PC-9 (cell line): ENCODE results near the gene ABCB7. TPM values are rescaled to one million over a fixed set of nuclear protein-coding genes. Genes with fewer than 3 reads are reported as not detected.
"Not testable (repeated sequence)": the region's sequence is repeated elsewhere in the genome, so short reads cannot be mapped to it uniquely, and the experiment has no call there.

Experiments used
- Bru-seq: library from RNA; stranded (reverse); fragments of 400-500 nt; gene quantifications from one replicate; lab custom pipeline; 2021; lab: Mats Ljungman, UMichigan
- BruChase-seq, 2 experiments: library from RNA; stranded (reverse); fragments of 400-500 nt; gene quantifications; one replicate each; lab custom pipeline; 2021; lab: Mats Ljungman, UMichigan
- BruUV-seq: library from RNA; stranded (reverse); fragments of 400-500 nt; replicated peaks from 2 replicates; lab custom pipeline; 2021; lab: Mats Ljungman, UMichigan
- CTCF ChIA-PET: fragments of 300-600 bp; sonication (Branson Sonifier 250); formaldehyde crosslinking; loops from one replicate; lab custom pipeline; 2022; ENCODE audit warnings: antibody characterized with exemption; lab: Charles Lee
- POLR2A ChIA-PET: fragments of 300-600 bp; sonication (Branson Sonifier 250); formaldehyde crosslinking; loops from one replicate; lab custom pipeline; 2022; ENCODE audit warnings: antibody characterized with exemption; ENCODE audit not compliant: unreplicated experiment; lab: Charles Lee
- DNase-seq, 2 experiments: peaks; one replicate each; pipeline versions ENCODE4 v3.0.0 to v3.0.0-alpha.2; 2015 to 2022; ENCODE audit warnings: mixed read lengths in 1 of 2
- H2AFZ ChIP-seq: fragments of 200-600 bp; sonication (generic); 2 replicates; pipeline ENCODE4 v1.8.1; 2017; ENCODE audit warnings: antibody characterized with exemption
- H3F3A ChIP-seq: fragments of 200-600 bp; sonication (generic); 2 replicates; pipeline ENCODE4 v1.8.1; 2017; ENCODE audit warnings: antibody characterized with exemption, mild to moderate bottlenecking, low read depth; ENCODE audit not compliant: insufficient read depth
- H3K27ac ChIP-seq: fragments of 200-600 bp; sonication (generic); 2 replicates; pipeline ENCODE4 v1.6.1; 2016; ENCODE audit warnings: mixed run types
- H3K27me3 ChIP-seq: fragments of 200-600 bp; sonication (generic); 2 replicates; pipeline ENCODE4 v1.6.1; 2016; ENCODE audit warnings: low read depth, mixed run types; ENCODE audit not compliant: insufficient read depth
- H3K36me3 ChIP-seq: fragments of 200-600 bp; sonication (generic); 2 replicates; pipeline ENCODE4 v1.6.1; 2016; ENCODE audit warnings: low read depth, mixed run types
- H3K4me1 ChIP-seq: fragments of 200-600 bp; sonication (generic); replicated peaks from 2 replicates; pipeline ENCODE4 v1.6.1; 2016; ENCODE audit warnings: mixed run types; ENCODE audit not compliant: insufficient read depth
- H3K4me2 ChIP-seq: fragments of 200-600 bp; sonication (generic); 2 replicates; pipeline ENCODE4 v1.6.1; 2017; ENCODE audit warnings: mixed run types
- H3K4me3 ChIP-seq: fragments of 200-600 bp; sonication (generic); 2 replicates; pipeline ENCODE4 v1.6.1; 2016; ENCODE audit warnings: mixed run types
- H3K79me2 ChIP-seq: fragments of 200-600 bp; sonication (generic); 2 replicates; pipeline ENCODE4 v1.6.1; 2017; ENCODE audit warnings: low read depth, mixed run types
- H3K9me2 ChIP-seq: fragments of 200-600 bp; sonication (generic); 2 replicates; pipeline ENCODE4 v1.8.1; 2017; ENCODE audit warnings: mild to moderate bottlenecking; ENCODE audit not compliant: insufficient read depth
- H3K9me3 ChIP-seq: fragments of 200-600 bp; sonication (generic); 2 replicates; pipeline ENCODE4 v1.8.1; 2016; ENCODE audit warnings: low read depth; ENCODE audit not compliant: insufficient read depth
- H4K20me1 ChIP-seq: fragments of 200-600 bp; sonication (generic); 2 replicates; pipeline ENCODE4 v1.8.1; 2017; ENCODE audit not compliant: insufficient read depth
- CTCF ChIP-seq: fragments of 200-600 bp; sonication (generic); conservative IDR thresholded peaks from 2 replicates; pipeline ENCODE4 v1.6.1; 2017; ENCODE audit warnings: mixed run types, antibody characterized with exemption, mild to moderate bottlenecking, moderate library complexity
- EZH2 ChIP-seq: fragments of 200-600 bp; sonication (generic); IDR thresholded peaks from 2 replicates; pipeline ENCODE4 v1.8.0; 2017; ENCODE audit warnings: antibody characterized with exemption, low read depth
- intact Hi-C: fragments of 100-400 bp; cut with micrococcal nuclease; formaldehyde crosslinking; loops from one replicate; pipeline ENCODE4 v1.10.0; 2022; ENCODE audit not compliant: unreplicated experiment
- long read RNA-seq: library from polyadenylated mRNA; stranded (forward); transcript quantifications from one replicate; pipeline ENCODE4 v2.0.0, GENCODE V29; 2022
- total RNA-seq: library from RNA; stranded (reverse); gene quantifications from 2 replicates; pipeline ENCODE4 v1.2.3, GENCODE V29; 2021

The ABCB7 gene
- 25.8 and 28.7 TPM in 2 replicates for total RNA-seq
- percentile 71 among the genes with signal in this experiment for Bru-seq, nascent RNA
- BruChase-seq, experiment 1, labeled RNA remaining after a 2-hour chase = percentile 64 among the genes with signal in this experiment
- BruChase-seq, experiment 2, labeled RNA remaining after a 6-hour chase = percentile 54 among the genes with signal in this experiment
- long read RNA-seq, full-length matches to known transcripts = 17 of 25 reads
- long read RNA-seq, partial matches to known transcripts = 2 of 25 reads
- long read RNA-seq, other reads (novel, unspliced or antisense) = 6 of 25 reads

GRCh38 chrX:75155827-75156525, at the start of gene ABCB7:
Gene ABCB7 (minus strand): TSS chrX:75156283. CDS start chrX:75156272, 11 bp downstream.
- DNase-seq = peak; percentile 53 to 59
- Histone ChIP-seq H3F3A (no peaks in the 10 kb centered on the region), H3K9me3 (no peaks in the 10 kb centered on the region), H3K4me2 (peak within 1 kb of the TSS; percentile 90), H3K79me2 (0 out of 2 replicates have a peak, but pooled peaks cover 2% of the 10 kb centered on the region), H2AFZ (peak within 1 kb of the TSS; percentile 100), H4K20me1 (no peaks in the 10 kb centered on the region), H3K27ac (peak within 1 kb of the TSS; percentile 52), H3K27me3 (no peaks in the 10 kb centered on the region), H3K4me1 (0 out of 2 replicates have a peak, but pooled peaks cover 15% of the 10 kb centered on the region), H3K9me2 (no peaks in the 10 kb centered on the region), H3K36me3 (no peaks in the 10 kb centered on the region), H3K4me3 (peak within 1 kb of the TSS; percentile 93)
- no TSS peak for BruUV-seq
- TF ChIP-seq CTCF = peak; percentile 35; the same call in 1 of the 2 replicates
- TF ChIP-seq EZH2 = no peak
- CTCF ChIA-PET = no interaction called here
- intact Hi-C loops = no loop called here
- POLR2A ChIA-PET = no interaction called here

- H3K4me3 ChIP-seq, H3K4me1 ChIP-seq, BruUV-seq, intact Hi-C loops, H3K36me3 ChIP-seq, H2AFZ ChIP-seq, CTCF ChIA-PET, DNase-seq, H3F3A ChIP-seq, H3K27ac ChIP-seq, H3K79me2 ChIP-seq, POLR2A ChIA-PET, H4K20me1 ChIP-seq, H3K9me2 ChIP-seq, H3K9me3 ChIP-seq, H3K4me2 ChIP-seq: not testable (repeated sequence)
- peaks cover 26% of the 10 kb centered on the region for H3K27me3 ChIP-seq
Observed at GRCh38 chrX:75188415-75189206, 32.5 kb upstream of the ABCB7 start.

GRCh38 chrX:75181721-75182120, 25.6 kb upstream of the ABCB7 start:
- Histone ChIP-seq H3K79me2 (no peaks in the 10 kb centered on the region), H3K4me1 (no peaks in the 10 kb centered on the region), H2AFZ (no peak overlapping the region), H3K4me2 (no peak overlapping the region), H4K20me1 (no peaks in the 10 kb centered on the region), H3F3A (no peaks in the 10 kb centered on the region), H3K9me2 (no peaks in the 10 kb centered on the region), H3K36me3 (no peaks in the 10 kb centered on the region), H3K27me3 (no peaks in the 10 kb centered on the region), H3K9me3 (no peaks in the 10 kb centered on the region), H3K27ac (no peak overlapping the region), H3K4me3 (no peak overlapping the region)
- no peak for TF ChIP-seq EZH2
- TF ChIP-seq CTCF = no peak
- ChIA-PET CTCF (no interaction called here), POLR2A (no interaction called here)
- intact Hi-C loops = no loop called here
- no TSS peak for BruUV-seq
- DNase-seq = no peak

- H3F3A ChIP-seq, H3K36me3 ChIP-seq, H4K20me1 ChIP-seq, H3K79me2 ChIP-seq, POLR2A ChIA-PET, H3K9me3 ChIP-seq, H3K9me2 ChIP-seq, H3K27me3 ChIP-seq, H3K4me1 ChIP-seq, DNase-seq, intact Hi-C loops, CTCF ChIA-PET, BruUV-seq, H2AFZ ChIP-seq, H3K4me3 ChIP-seq, H3K4me2 ChIP-seq, H3K27ac ChIP-seq: not testable (repeated sequence)
Observed at GRCh38 chrX:75179536-75180293, 23.6 kb upstream of the ABCB7 start.

GRCh38 chrX:75172257-75172890, 16.3 kb upstream of the ABCB7 start:
- intact Hi-C loops = not testable (repeated sequence)

More at GRCh38 chrX:75172257-75172890, 16.3 kb upstream of the ABCB7 start:
- H4K20me1 ChIP-seq, H2AFZ ChIP-seq, CTCF ChIA-PET, H3K9me3 ChIP-seq, BruUV-seq, H3K4me1 ChIP-seq, H3K27ac ChIP-seq, H3K27me3 ChIP-seq, POLR2A ChIA-PET, H3K4me3 ChIP-seq, H3K79me2 ChIP-seq, H3K9me2 ChIP-seq, H3F3A ChIP-seq, H3K36me3 ChIP-seq, H3K4me2 ChIP-seq, DNase-seq: not testable (repeated sequence)
